ENCODE results near the gene HM13. TPM values are rescaled to one million over a fixed set of nuclear protein-coding genes. Genes with fewer than 3 reads are reported as not detected.

The HM13 gene
- total and polyA plus RNA-seq, 2 of the 13 experiments (the other 11 are each of a cell fraction or from before 2014, with no cell fraction given) = 118 to 243 TPM

DNA sequence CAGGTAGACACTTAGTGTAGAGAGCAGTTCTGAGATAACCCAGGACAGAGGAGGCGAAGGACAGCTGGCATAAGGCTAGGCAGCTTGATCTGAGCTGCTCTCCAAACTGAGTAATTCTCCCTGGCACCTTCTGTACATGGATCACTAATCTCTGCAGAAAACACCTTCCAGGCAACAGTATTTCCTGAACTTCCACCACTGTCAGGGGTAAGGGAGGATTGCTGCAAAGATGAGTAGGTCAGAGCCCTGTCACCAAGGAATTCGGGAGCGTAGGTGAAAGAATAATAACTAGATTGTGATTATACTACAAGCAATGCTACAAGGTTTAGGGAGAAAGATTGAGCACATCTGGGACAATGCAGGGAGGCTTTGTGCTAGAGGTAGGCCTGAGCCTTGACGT is 1.9 kb downstream of the HM13 start:
- FAIRE-seq = no peak
- peaks cover 52% of the 10 kb centered on the region for H3K4me1 ChIP-seq (ENCODE audit: insufficient read depth, low read length)
- WGBS (ENCODE audit: low lambda C conversion rate) = 98% methylated on average over 4 of the region's 4 CpGs
- no peaks in the 10 kb centered on the region; a peak in 1 of 5 replicates for H3K27me3 ChIP-seq (ENCODE audit: control insufficient read depth in 1 of 2, insufficient read depth in 2 of 2, low read length in 2 of 2)
- CTCF ChIA-PET (ENCODE audit: low intra/inter-chr PET ratio, low total read pairs) = no interaction called here
- H2AFZ ChIP-seq (ENCODE audit: low read length) = no peak overlapping the region
- TSS peak; percentile 54 for BruUV-seq (replicated peaks)
- peak overlapping the region; percentile 95 for H3K4me2 ChIP-seq (ENCODE audit: low read depth, low read length)
- peak overlapping the region; percentile 97 for H3K9ac ChIP-seq (ENCODE audit: insufficient read depth, low read depth, low read length)
- peaks cover 34% of the 10 kb centered on the region for H4K20me1 ChIP-seq (ENCODE audit: insufficient read depth, low read length)
- POLR2A ChIA-PET = interaction anchor here (0.9 kb wide), 1 partner anchor 31 kb away, joined by 3 read pairs; a partner anchor contains a TSS
- peak overlapping the region; percentile 83 to 96 (median 92); a peak in 5 of 6 replicates for H3K4me3 ChIP-seq (replicated peaks in 1 of 3; ENCODE audit: insufficient read depth in 1 of 3, low read depth in 2 of 3, low read length in 3 of 3)
- no peak for DNase-seq (ENCODE audit: low spot score)
- no peaks in the 10 kb centered on the region for H3K9me3 ChIP-seq (ENCODE audit: low read length)
- TF ChIP-seq ZNF724P (CRISPR knock-in tag; IDR thresholded peaks at IDR 0.05; ENCODE audit: borderline replicate concordance) = 0 out of 2 replicates have a peak, but pooled peaks have one; percentile 11
- peak; percentile 23 for TF ChIP-seq POLR2AphosphoS5 (IDR thresholded peaks at IDR 0.05; ENCODE audit: low read depth, low read length)
- TF ChIP-seq ZNF430 (CRISPR knock-in tag; IDR thresholded peaks at IDR 0.05) = no peak
- no peak for TF ChIP-seq KDM5A (IDR thresholded peaks at IDR 0.05; ENCODE audit: borderline replicate concordance, low read length)
- no peak for TF ChIP-seq GPN1 (CRISPR knock-in tag; IDR thresholded peaks at IDR 0.05; ENCODE audit: borderline replicate concordance)
- peak in 1 of 2 experiments; percentile 32; a peak in 1 of 4 replicates for TF ChIP-seq POLR2A (IDR thresholded peaks at IDR 0.05; ENCODE audit: insufficient read depth in 1 of 2, low read depth in 2 of 2, low read length in 2 of 2)
- ATAC-seq = no peak
- intact Hi-C loops (cut with micrococcal nuclease; ENCODE audit: unreplicated experiment) = loop anchor here (10.0 kb wide), 1 partner anchor 99 kb away; no protein-coding TSS in a partner anchor
- H3K79me2 ChIP-seq (ENCODE audit: insufficient read depth, low read length) = peaks cover 60% of the 10 kb centered on the region
- H3K36me3 ChIP-seq (replicated peaks in 1 of 2; ENCODE audit: control insufficient read depth in 1 of 2, insufficient read depth in 2 of 2, low read length in 2 of 2) = peaks cover 9 to 33% of the 10 kb centered on the region in 2 experiments
- peak overlapping the region; percentile 2 for H3K27ac ChIP-seq (ENCODE audit: extremely low read length, insufficient read depth, low read length)
- in situ Hi-C loops (cut with HindIII; ENCODE audit: extremely low pct_ligation_motif_present, low pct_unique_long_range_greater_than_20kb) = no loop called here

- in situ Hi-C loops (cut with HindIII; ENCODE audit: extremely low pct_ligation_motif_present, low pct_unique_long_range_greater_than_20kb) = no loop called here
- CTCF ChIA-PET (ENCODE audit: low intra/inter-chr PET ratio, low total read pairs) = no interaction called here
- TF ChIP-seq NR0B2 (CRISPR knock-in tag; IDR thresholded peaks at IDR 0.05) (0 out of 2 replicates have a peak, but pooled peaks have one; percentile 9), RFXANK (CRISPR knock-in tag; IDR thresholded peaks at IDR 0.05) (no peak), HNF4G (IDR thresholded peaks at IDR 0.05; ENCODE audit: borderline replicate concordance, low read depth, low read length) (no peak), HNF4G (CRISPR knock-in tag; IDR thresholded peaks at IDR 0.05; ENCODE audit: borderline replicate concordance, low read depth) (no peak), ZNF10 (CRISPR knock-in tag; IDR thresholded peaks at IDR 0.05; ENCODE audit: borderline replicate concordance, low read depth) (peak; percentile 18; the same call in 1 of the 2 replicates), HDAC1 (CRISPR knock-in tag; IDR thresholded peaks at IDR 0.05) (no peak), PREB (CRISPR knock-in tag; IDR thresholded peaks at IDR 0.05) (no peak), CSRNP2 (CRISPR knock-in tag; conservative IDR thresholded peaks at IDR 0.05; ENCODE audit: low read depth) (no peak)
These were observed 2.4 kb downstream of the HM13 start for GRCh38 chr20:31516651-31517050.

More at GRCh38 chr20:31516651-31517050, 2.4 kb downstream of the HM13 start:
- no peaks in the 10 kb centered on the region for H3K9me3 ChIP-seq (ENCODE audit: low read length)
- peaks cover 63% of the 10 kb centered on the region for H3K79me2 ChIP-seq (ENCODE audit: insufficient read depth, low read length)
- 100% methylated on average over 2 of the region's 2 CpGs for WGBS (ENCODE audit: low lambda C conversion rate)
- peak overlapping the region; percentile 97 for H3K9ac ChIP-seq (ENCODE audit: insufficient read depth, low read depth, low read length)
- H3K4me3 ChIP-seq (replicated peaks in 1 of 3; ENCODE audit: insufficient read depth in 1 of 3, low read depth in 2 of 3, low read length in 3 of 3) = peak overlapping the region in 1 of 3 experiments; percentile 96; a peak in 1 of 6 replicates
- intact Hi-C loops (cut with micrococcal nuclease; ENCODE audit: unreplicated experiment) = loop anchor here (1.0 to 10.0 kb wide), 2 partner anchors 31 to 98 kb away; a partner anchor contains a TSS
- peak overlapping the region; percentile 95 for H3K4me2 ChIP-seq (ENCODE audit: low read depth, low read length)
- peaks cover 52% of the 10 kb centered on the region for H3K4me1 ChIP-seq (ENCODE audit: insufficient read depth, low read length)
- no TSS peak for BruUV-seq (replicated peaks)
- POLR2A ChIA-PET = interaction anchor here (1.2 to 1.6 kb wide), 3 partner anchors 14 to 35 kb away, joined by 3 to 11 read pairs (median 3); a partner anchor contains a TSS
- H3K27ac ChIP-seq (ENCODE audit: extremely low read length, insufficient read depth, low read length) = peak overlapping the region; percentile 2
- H2AFZ ChIP-seq (ENCODE audit: low read length) = no peak overlapping the region
- H3K36me3 ChIP-seq (replicated peaks in 1 of 2; ENCODE audit: control insufficient read depth in 1 of 2, insufficient read depth in 2 of 2, low read length in 2 of 2) = peaks cover 10 to 36% of the 10 kb centered on the region in 2 experiments
- ATAC-seq (no peak), DNase-seq (ENCODE audit: low spot score) (no peak), FAIRE-seq (no peak)
- H4K20me1 ChIP-seq (ENCODE audit: insufficient read depth, low read length) = peaks cover 34% of the 10 kb centered on the region
- H3K27me3 ChIP-seq (ENCODE audit: control insufficient read depth in 1 of 2, insufficient read depth in 2 of 2, low read length in 2 of 2) = no peaks in the 10 kb centered on the region; a peak in 1 of 5 replicates

Measured in HepG2 (cell line).